A204.1 (cell line): ENCODE measurements around the gene APOF.
"Not testable (repeated sequence)": the region's sequence is repeated elsewhere in the genome, so short reads cannot be mapped to it uniquely, and the experiment has no call there.

Experiments used
- FAIRE-seq: peaks from 2 replicates; lab custom pipeline; 2012; peaks lifted over from hg19 to GRCh38; lab: Jason Lieb, UNC

Gene APOF

GRCh38 chr12:56332512-56333196 is 30.0 kb downstream of the APOF start:
- no peak for FAIRE-seq

DNA sequence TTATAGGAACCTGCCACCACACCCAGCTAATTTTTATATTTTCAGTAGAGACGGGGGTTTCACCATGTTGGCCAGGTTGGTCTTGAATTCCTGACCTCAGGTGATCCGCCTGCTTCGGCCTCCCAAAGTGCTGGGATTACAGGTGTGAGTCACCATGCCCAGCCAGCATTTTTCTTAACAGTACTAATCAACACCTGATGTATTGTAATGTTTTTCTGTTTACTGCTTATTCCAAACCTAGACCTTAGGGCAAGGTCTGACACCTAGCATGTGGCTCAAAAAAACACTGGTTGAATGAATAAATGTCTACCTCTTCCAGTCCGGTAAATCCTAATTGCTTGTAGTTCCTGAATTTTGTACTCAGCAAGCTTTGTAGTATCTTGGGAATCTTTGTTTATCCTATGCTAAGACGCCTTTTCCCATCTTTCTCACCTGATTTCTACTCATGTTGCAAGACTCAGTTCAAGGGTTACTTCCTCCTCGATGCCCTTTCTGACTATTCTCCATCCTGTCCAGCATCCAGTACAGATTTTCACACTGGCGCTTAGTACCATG is 31.6 kb downstream of the APOF start:
- FAIRE-seq, result no peak

DNA sequence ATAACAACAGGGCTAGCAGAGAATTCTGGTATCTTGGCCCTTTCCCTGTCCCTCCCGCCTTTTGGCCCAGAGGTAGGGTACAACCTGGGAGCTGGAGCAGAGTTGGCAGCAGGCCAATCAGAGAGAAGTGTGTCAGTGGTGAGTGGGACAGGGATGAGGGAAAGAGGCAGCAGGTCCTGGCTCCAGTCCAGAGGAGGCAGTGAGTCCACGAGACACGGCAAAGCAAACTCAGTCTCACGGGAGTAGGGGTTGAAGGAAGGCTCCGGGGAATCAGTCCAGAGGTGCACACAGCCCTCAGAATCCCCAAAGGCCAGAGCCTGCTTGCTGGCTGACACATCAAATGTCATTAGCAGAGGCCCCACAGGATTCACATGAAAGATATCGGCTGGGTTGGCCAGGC is 36.1 kb downstream of the APOF start:
- FAIRE-seq, result no peak

DNA sequence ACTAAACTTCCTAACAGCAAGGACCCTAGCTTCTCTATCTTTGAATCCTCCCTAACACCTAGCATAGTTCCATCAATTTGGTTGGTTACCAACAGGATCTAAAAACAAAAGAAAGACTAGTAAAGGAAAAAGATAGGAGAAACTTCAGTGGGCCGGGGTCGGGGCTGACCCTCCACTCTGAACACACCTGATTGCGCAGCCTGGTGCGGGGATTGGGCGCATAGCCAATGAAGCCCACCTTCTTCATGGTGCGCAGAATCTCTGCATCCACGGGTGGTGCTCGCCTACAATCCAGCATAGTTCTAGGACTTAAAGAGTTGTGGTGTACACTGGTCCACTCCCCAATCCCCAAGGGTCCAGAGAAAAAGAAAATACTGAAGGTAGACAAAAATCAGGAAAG is 36.5 kb downstream of the APOF start:
- no peak for FAIRE-seq

- FAIRE-seq, result no peak
Observed at GRCh38 chr12:56324206-56324605, 38.5 kb downstream of the APOF start.

GRCh38 chr12:56321610-56322009 is 41.0 kb downstream of the APOF start:
- FAIRE-seq, result not testable (repeated sequence)

DNA sequence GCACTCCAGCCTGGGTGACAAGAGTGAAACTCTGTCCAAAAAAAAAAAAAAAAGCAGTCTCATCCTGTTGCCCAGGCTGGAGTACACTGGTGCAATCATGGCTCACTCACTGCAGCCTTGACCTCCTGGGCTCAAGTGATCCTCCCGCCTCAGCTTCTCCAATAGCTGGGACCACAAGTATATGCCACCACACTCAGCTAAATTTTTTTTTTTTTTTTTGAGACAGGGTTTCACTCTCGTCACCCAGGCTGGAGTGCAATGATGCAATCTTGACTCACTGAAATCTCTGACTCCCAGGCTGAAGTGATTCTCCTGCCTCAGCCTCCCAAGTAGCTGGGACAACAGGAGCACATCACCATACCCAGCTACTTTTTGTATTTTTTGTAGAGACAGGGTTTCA is 41.6 kb downstream of the APOF start:
- FAIRE-seq, result no peak

DNA sequence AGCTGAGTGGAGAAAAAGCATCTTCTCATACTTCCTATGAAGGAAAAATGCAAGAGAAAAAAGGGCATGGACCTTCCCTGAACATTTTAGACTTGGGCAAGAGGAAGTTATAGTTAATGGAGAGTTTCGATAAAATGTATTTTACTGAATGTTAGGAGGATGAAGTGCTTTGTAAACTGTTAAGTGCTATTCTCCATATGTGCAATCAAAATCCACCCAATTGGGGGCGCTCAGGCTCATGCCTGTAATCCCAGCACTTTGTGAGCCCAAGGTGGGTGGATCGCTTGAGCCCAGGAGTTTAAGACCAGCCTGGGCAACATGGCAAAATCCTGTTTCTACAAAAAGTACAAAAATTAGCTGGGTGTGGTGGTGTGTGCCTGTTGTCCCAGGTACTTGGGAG is 45.0 kb downstream of the APOF start:
- no peak for FAIRE-seq

GRCh38 chr12:56315622-56316473 is 46.8 kb downstream of the APOF start, which contains the start of gene CNPY2:
Gene CNPY2, minus strand, starts transcription at chr12:56315988. Its CDS starts 771 bp downstream, at chr12:56315217.
- peak; percentile 67 for FAIRE-seq

GRCh38 chr12:56315249-56315621 is 47.4 kb downstream of the APOF start:
- no peak for FAIRE-seq

GRCh38 chr12:56311003-56311402 is 51.7 kb downstream of the APOF start:
- FAIRE-seq, result no peak
